ENCODE results near the gene HDAC4. TPM values are rescaled to one million over a fixed set of nuclear protein-coding genes. Genes with fewer than 3 reads are reported as not detected.

HDAC4 gene
- total RNA-seq, 1 experiment from 2014 or later, result 44.4 TPM

- Mint-ChIP-seq H3K36me3 (peaks cover 32% of the 10 kb centered on the region), H3K4me3 (no peak overlapping the region), H3K27me3 (ENCODE audit: low read depth) (no peaks in the 10 kb centered on the region), H3K27ac (no peak overlapping the region), H3K9me3 (no peaks in the 10 kb centered on the region), H3K4me1 (peaks cover 10% of the 10 kb centered on the region)
- POLR2A ChIA-PET, result no interaction called here
- DNase-seq (ENCODE audit: low spot score), result no peak
- no peak for TF ChIP-seq E2F5 (CRISPR knock-in tag; IDR thresholded peaks at IDR 0.05)
- CTCF ChIA-PET, result interaction anchor here (0.6 to 2.0 kb wide), 6 partner anchors 13 to 227 kb away, joined by 3 to 12 read pairs (median 4); no protein-coding TSS in a partner anchor
- no peak for ATAC-seq
These were observed 243.6 kb downstream of the HDAC4 start for GRCh38 chr2:239157269-239157668.

- H3K27ac Mint-ChIP-seq, result no peak overlapping the region
- DNase-seq (ENCODE audit: low spot score), result no peak
- peaks cover 35% of the 10 kb centered on the region for H3K36me3 Mint-ChIP-seq
- peaks cover 10% of the 10 kb centered on the region for H3K4me1 Mint-ChIP-seq
- CTCF ChIA-PET, result interaction anchor here (1.1 to 2.0 kb wide), 3 partner anchors 12 to 38 kb away, joined by 4 to 12 read pairs (median 4); no protein-coding TSS in a partner anchor
- H3K4me3 Mint-ChIP-seq, result no peak overlapping the region
- no peak for TF ChIP-seq RORB (CRISPR knock-in tag; IDR thresholded peaks at IDR 0.05)
- no peak for TF ChIP-seq GABPB1 (CRISPR knock-in tag; IDR thresholded peaks at IDR 0.05)
- TF ChIP-seq PREB (CRISPR knock-in tag; IDR thresholded peaks at IDR 0.05; ENCODE audit: borderline replicate concordance), result no peak
- TF ChIP-seq RELA (CRISPR knock-in tag; IDR thresholded peaks at IDR 0.05; ENCODE audit: borderline replicate concordance), result no peak
- no peak for TF ChIP-seq SMAD4 (CRISPR knock-in tag; IDR thresholded peaks at IDR 0.05)
- no peak for TF ChIP-seq USF2 (CRISPR knock-in tag; IDR thresholded peaks at IDR 0.05)
- no peak for TF ChIP-seq NFATC4 (CRISPR knock-in tag; IDR thresholded peaks at IDR 0.05)
- no peak for TF ChIP-seq TCF7 (CRISPR knock-in tag; IDR thresholded peaks at IDR 0.05; ENCODE audit: low read depth)
- no peak for TF ChIP-seq ZBTB21 (CRISPR knock-in tag; IDR thresholded peaks at IDR 0.05; ENCODE audit: borderline replicate concordance)
- no peak for TF ChIP-seq ATF6 (CRISPR knock-in tag; IDR thresholded peaks at IDR 0.05)
- TF ChIP-seq ZNF281 (CRISPR knock-in tag; IDR thresholded peaks at IDR 0.05), result no peak
- TF ChIP-seq MAX (CRISPR knock-in tag; IDR thresholded peaks at IDR 0.05), result no peak
- TF ChIP-seq JAZF1 (CRISPR knock-in tag; IDR thresholded peaks at IDR 0.05), result no peak
- TF ChIP-seq AFF4 (CRISPR knock-in tag; IDR thresholded peaks at IDR 0.05; ENCODE audit: borderline replicate concordance), result no peak
- no peak for TF ChIP-seq JUN (CRISPR knock-in tag; IDR thresholded peaks at IDR 0.05)
- no peak for TF ChIP-seq PRRX2 (CRISPR knock-in tag; IDR thresholded peaks at IDR 0.05)
- no peak for TF ChIP-seq ERG (CRISPR knock-in tag; IDR thresholded peaks at IDR 0.05)
- TF ChIP-seq ZNF317 (CRISPR knock-in tag; IDR thresholded peaks at IDR 0.05; ENCODE audit: borderline replicate concordance, low read depth), result no peak
- POLR2A ChIA-PET, result no interaction called here
- no peak for ATAC-seq
- H3K27me3 Mint-ChIP-seq (ENCODE audit: low read depth), result no peaks in the 10 kb centered on the region
- no peaks in the 10 kb centered on the region for H3K9me3 Mint-ChIP-seq
These were observed 244.1 kb downstream of the HDAC4 start for GRCh38 chr2:239156516-239157265.

Data from WTC11 (cell line).